ENCODE data around the gene C11orf86.

Gene C11orf86

GRCh38 chr11:67010296-67010905 is 35.3 kb downstream of the C11orf86 start:
- H3K4me1 ChIP-seq (ENCODE audit: control insufficient read depth, insufficient read depth, low read length, unreplicated experiment) = no peaks in the 10 kb centered on the region
- no peaks in the 10 kb centered on the region for H3K79me2 ChIP-seq (ENCODE audit: control insufficient read depth, insufficient read depth, low read length, unreplicated experiment)

GRCh38 chr11:67013511-67014045 is 38.5 kb downstream of the C11orf86 start:
- no peak overlapping the region for H2AFZ ChIP-seq (ENCODE audit: low read length, unreplicated experiment)
- no peaks in the 10 kb centered on the region for H3K79me2 ChIP-seq (ENCODE audit: control insufficient read depth, insufficient read depth, low read length, unreplicated experiment)
- H3K27me3 ChIP-seq (ENCODE audit: insufficient read depth, low read length) = no peaks in the 10 kb centered on the region
- H3K27ac ChIP-seq (ENCODE audit: low read depth, low read length) = no peak overlapping the region
- no peak overlapping the region for H3K4me3 ChIP-seq (ENCODE audit: low read depth, low read length)
- H3K36me3 ChIP-seq (ENCODE audit: insufficient read depth, low read length) = no peaks in the 10 kb centered on the region
- H3K4me1 ChIP-seq (ENCODE audit: control insufficient read depth, insufficient read depth, low read length, unreplicated experiment) = no peaks in the 10 kb centered on the region

More at GRCh38 chr11:67010296-67010905, 35.3 kb downstream of the C11orf86 start:
- H3K36me3 ChIP-seq (ENCODE audit: insufficient read depth, low read length) = no peaks in the 10 kb centered on the region
- no peak overlapping the region for H3K27ac ChIP-seq (ENCODE audit: low read depth, low read length)
- no peak overlapping the region for H2AFZ ChIP-seq (ENCODE audit: low read length, unreplicated experiment)
- H3K27me3 ChIP-seq (ENCODE audit: insufficient read depth, low read length) = no peaks in the 10 kb centered on the region
- no peak overlapping the region for H3K4me3 ChIP-seq (ENCODE audit: low read depth, low read length)

GRCh38 chr11:67014343-67014742 is 39.2 kb downstream of the C11orf86 start:
- H3K27me3 ChIP-seq (ENCODE audit: insufficient read depth, low read length) = no peaks in the 10 kb centered on the region
- H2AFZ ChIP-seq (ENCODE audit: low read length, unreplicated experiment) = no peak overlapping the region
- no peak overlapping the region for H3K27ac ChIP-seq (ENCODE audit: low read depth, low read length)
- no peak overlapping the region for H3K4me3 ChIP-seq (ENCODE audit: low read depth, low read length)
- H3K79me2 ChIP-seq (ENCODE audit: control insufficient read depth, insufficient read depth, low read length, unreplicated experiment) = no peaks in the 10 kb centered on the region
- H3K36me3 ChIP-seq (ENCODE audit: insufficient read depth, low read length) = no peaks in the 10 kb centered on the region
- no peaks in the 10 kb centered on the region for H3K4me1 ChIP-seq (ENCODE audit: control insufficient read depth, insufficient read depth, low read length, unreplicated experiment)

- Histone ChIP-seq H3K36me3 (ENCODE audit: insufficient read depth, low read length) (no peaks in the 10 kb centered on the region), H3K27ac (ENCODE audit: low read depth, low read length) (no peak overlapping the region), H3K4me3 (ENCODE audit: low read depth, low read length) (no peak overlapping the region), H3K4me1 (ENCODE audit: control insufficient read depth, insufficient read depth, low read length, unreplicated experiment) (no peaks in the 10 kb centered on the region), H3K79me2 (ENCODE audit: control insufficient read depth, insufficient read depth, low read length, unreplicated experiment) (no peaks in the 10 kb centered on the region), H3K27me3 (ENCODE audit: insufficient read depth, low read length) (no peaks in the 10 kb centered on the region), H2AFZ (ENCODE audit: low read length, unreplicated experiment) (no peak overlapping the region)
Measured at GRCh38 chr11:67015048-67015447, 39.9 kb downstream of the C11orf86 start.

GRCh38 chr11:67016550-67016949 is 41.4 kb downstream of the C11orf86 start:
- H3K79me2 ChIP-seq (ENCODE audit: control insufficient read depth, insufficient read depth, low read length, unreplicated experiment) = no peaks in the 10 kb centered on the region
- H3K4me1 ChIP-seq (ENCODE audit: control insufficient read depth, insufficient read depth, low read length, unreplicated experiment) = no peaks in the 10 kb centered on the region
- no peak overlapping the region for H2AFZ ChIP-seq (ENCODE audit: low read length, unreplicated experiment)
- H3K4me3 ChIP-seq (ENCODE audit: low read depth, low read length) = no peak overlapping the region
- no peak overlapping the region for H3K27ac ChIP-seq (ENCODE audit: low read depth, low read length)
- H3K27me3 ChIP-seq (ENCODE audit: insufficient read depth, low read length) = no peaks in the 10 kb centered on the region
- no peaks in the 10 kb centered on the region for H3K36me3 ChIP-seq (ENCODE audit: insufficient read depth, low read length)

DNA sequence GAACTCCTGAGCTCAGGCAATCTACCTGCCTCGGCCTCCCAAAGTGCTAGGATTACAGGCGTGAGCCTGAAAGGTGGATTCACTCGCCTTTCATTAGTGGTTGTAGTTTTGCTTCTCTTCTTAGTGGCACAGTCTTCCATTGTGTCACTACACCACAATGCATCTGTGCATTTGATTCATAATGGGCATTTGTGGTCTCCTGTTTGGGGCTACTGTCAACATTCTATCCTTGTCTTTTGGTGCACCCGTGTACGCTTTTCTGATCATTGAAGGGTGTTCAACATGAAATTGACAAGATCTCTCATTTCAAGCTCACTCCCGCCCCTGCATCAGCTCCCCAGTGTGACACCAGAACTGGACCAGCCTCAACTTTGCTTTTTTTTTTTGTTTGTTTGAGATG is 45.8 kb downstream of the C11orf86 start:
- Histone ChIP-seq H2AFZ (ENCODE audit: low read length, unreplicated experiment) (no peak overlapping the region), H3K4me3 (ENCODE audit: low read depth, low read length) (no peak overlapping the region), H3K36me3 (ENCODE audit: insufficient read depth, low read length) (no peaks in the 10 kb centered on the region), H3K4me1 (ENCODE audit: control insufficient read depth, insufficient read depth, low read length, unreplicated experiment) (peaks cover 30% of the 10 kb centered on the region), H3K79me2 (ENCODE audit: control insufficient read depth, insufficient read depth, low read length, unreplicated experiment) (no peaks in the 10 kb centered on the region), H3K27ac (ENCODE audit: low read depth, low read length) (no peak overlapping the region), H3K27me3 (ENCODE audit: insufficient read depth, low read length) (no peaks in the 10 kb centered on the region)

DNA sequence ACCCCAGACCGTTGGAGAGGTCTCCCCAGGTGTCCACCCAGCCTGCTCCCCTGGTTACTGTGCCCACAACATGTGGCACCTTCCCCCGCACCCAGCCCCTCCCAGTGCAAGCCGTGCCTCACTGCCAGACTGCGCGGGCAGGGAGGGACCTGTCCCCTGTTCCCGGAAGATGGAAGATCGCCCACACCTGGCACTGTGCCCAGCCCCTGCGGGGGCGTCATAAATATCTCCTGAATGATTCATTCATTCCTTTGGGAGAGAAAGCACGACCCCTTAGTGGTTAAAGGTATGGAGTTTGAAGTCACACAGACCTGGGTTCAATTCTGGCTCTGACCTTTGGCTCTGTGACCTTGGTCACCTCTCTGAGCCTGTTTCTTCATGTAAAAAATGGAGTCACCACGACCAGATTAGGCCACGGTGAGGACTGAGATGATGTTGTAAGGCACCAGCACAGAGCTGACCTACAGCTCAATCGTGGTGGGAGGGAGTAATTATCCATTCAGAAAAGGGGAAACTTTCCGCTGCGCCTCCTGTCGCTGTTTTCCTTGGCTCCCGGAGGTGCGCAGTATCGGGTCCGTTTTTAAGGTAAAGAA is 47.3 kb downstream of the C11orf86 start:
- no peaks in the 10 kb centered on the region for H3K36me3 ChIP-seq (ENCODE audit: insufficient read depth, low read length)
- no peaks in the 10 kb centered on the region for H3K27me3 ChIP-seq (ENCODE audit: insufficient read depth, low read length)
- peak overlapping the region; percentile 59 for H3K27ac ChIP-seq (ENCODE audit: low read depth, low read length)
- peak overlapping the region; percentile 75 for H3K4me3 ChIP-seq (ENCODE audit: low read depth, low read length)
- peaks cover 30% of the 10 kb centered on the region for H3K4me1 ChIP-seq (ENCODE audit: control insufficient read depth, insufficient read depth, low read length, unreplicated experiment)
- H2AFZ ChIP-seq (ENCODE audit: low read length, unreplicated experiment) = peak overlapping the region; percentile 28
- no peaks in the 10 kb centered on the region for H3K79me2 ChIP-seq (ENCODE audit: control insufficient read depth, insufficient read depth, low read length, unreplicated experiment)

- Histone ChIP-seq H3K27ac (ENCODE audit: low read depth, low read length) (peak within 1 kb of the TSS; percentile 59), H2AFZ (ENCODE audit: low read length, unreplicated experiment) (peak within 1 kb of the TSS; percentile 28), H3K27me3 (ENCODE audit: insufficient read depth, low read length) (no peaks in the 10 kb centered on the region), H3K79me2 (ENCODE audit: control insufficient read depth, insufficient read depth, low read length, unreplicated experiment) (no peaks in the 10 kb centered on the region), H3K4me3 (ENCODE audit: low read depth, low read length) (peak within 1 kb of the TSS; percentile 77), H3K4me1 (ENCODE audit: control insufficient read depth, insufficient read depth, low read length, unreplicated experiment) (peaks cover 30% of the 10 kb centered on the region), H3K36me3 (ENCODE audit: insufficient read depth, low read length) (no peaks in the 10 kb centered on the region)
Measured at GRCh38 chr11:67022961-67023956, 48.2 kb downstream of the C11orf86 start, which contains the start of gene SYT12. TSS of gene SYT12 (plus strand) at chr11:67023134. CDS start at chr11:67030145, 7,011 bp downstream.

- H3K79me2 ChIP-seq (ENCODE audit: control insufficient read depth, insufficient read depth, low read length, unreplicated experiment) = no peaks in the 10 kb centered on the region
- no peak overlapping the region for H2AFZ ChIP-seq (ENCODE audit: low read length, unreplicated experiment)
- H3K4me3 ChIP-seq (ENCODE audit: low read depth, low read length) = peak overlapping the region; percentile 77
- H3K27ac ChIP-seq (ENCODE audit: low read depth, low read length) = no peak overlapping the region
- no peaks in the 10 kb centered on the region for H3K27me3 ChIP-seq (ENCODE audit: insufficient read depth, low read length)
- H3K4me1 ChIP-seq (ENCODE audit: control insufficient read depth, insufficient read depth, low read length, unreplicated experiment) = peaks cover 30% of the 10 kb centered on the region
- no peaks in the 10 kb centered on the region for H3K36me3 ChIP-seq (ENCODE audit: insufficient read depth, low read length)
Measured at GRCh38 chr11:67023957-67024353, 48.9 kb downstream of the C11orf86 start.

GRCh38 chr11:67024410-67024809 is 49.3 kb downstream of the C11orf86 start:
- Histone ChIP-seq H2AFZ (ENCODE audit: low read length, unreplicated experiment) (no peak overlapping the region), H3K36me3 (ENCODE audit: insufficient read depth, low read length) (no peaks in the 10 kb centered on the region), H3K27me3 (ENCODE audit: insufficient read depth, low read length) (no peaks in the 10 kb centered on the region), H3K79me2 (ENCODE audit: control insufficient read depth, insufficient read depth, low read length, unreplicated experiment) (no peaks in the 10 kb centered on the region), H3K4me3 (ENCODE audit: low read depth, low read length) (peak overlapping the region; percentile 77), H3K4me1 (ENCODE audit: control insufficient read depth, insufficient read depth, low read length, unreplicated experiment) (peaks cover 30% of the 10 kb centered on the region), H3K27ac (ENCODE audit: low read depth, low read length) (no peak overlapping the region)

Measured in ACC112 (cell line).